ENCODE measurements around the gene OR13C2. TPM values are rescaled to one million over a fixed set of nuclear protein-coding genes. Genes with fewer than 3 reads are reported as not detected.

The OR13C2 gene
- total RNA-seq, 1 donor from 2014 or later, result not detected

GRCh38 chr9:104586496-104587180 is 18.8 kb downstream of the OR13C2 start:
- no peak for DNase-seq
- no peaks in the 10 kb centered on the region for H3K9me3 ChIP-seq
- H3K27me3 ChIP-seq, result no peaks in the 10 kb centered on the region
- H3K4me1 ChIP-seq, result no peaks in the 10 kb centered on the region
- no peak for ATAC-seq
- TF ChIP-seq, protein P1, sequence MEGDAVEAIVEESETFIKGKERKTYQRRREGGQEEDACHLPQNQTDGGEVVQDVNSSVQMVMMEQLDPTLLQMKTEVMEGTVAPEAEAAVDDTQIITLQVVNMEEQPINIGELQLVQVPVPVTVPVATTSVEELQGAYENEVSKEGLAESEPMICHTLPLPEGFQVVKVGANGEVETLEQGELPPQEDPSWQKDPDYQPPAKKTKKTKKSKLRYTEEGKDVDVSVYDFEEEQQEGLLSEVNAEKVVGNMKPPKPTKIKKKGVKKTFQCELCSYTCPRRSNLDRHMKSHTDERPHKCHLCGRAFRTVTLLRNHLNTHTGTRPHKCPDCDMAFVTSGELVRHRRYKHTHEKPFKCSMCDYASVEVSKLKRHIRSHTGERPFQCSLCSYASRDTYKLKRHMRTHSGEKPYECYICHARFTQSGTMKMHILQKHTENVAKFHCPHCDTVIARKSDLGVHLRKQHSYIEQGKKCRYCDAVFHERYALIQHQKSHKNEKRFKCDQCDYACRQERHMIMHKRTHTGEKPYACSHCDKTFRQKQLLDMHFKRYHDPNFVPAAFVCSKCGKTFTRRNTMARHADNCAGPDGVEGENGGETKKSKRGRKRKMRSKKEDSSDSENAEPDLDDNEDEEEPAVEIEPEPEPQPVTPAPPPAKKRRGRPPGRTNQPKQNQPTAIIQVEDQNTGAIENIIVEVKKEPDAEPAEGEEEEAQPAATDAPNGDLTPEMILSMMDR (IDR thresholded peaks at IDR 0.05), result no peak
- no peaks in the 10 kb centered on the region for H3K36me3 ChIP-seq
- H3K27ac ChIP-seq, result no peak overlapping the region
- H3K4me3 ChIP-seq, result no peak overlapping the region
- intact Hi-C loops (cut with DNase I), result no loop called here

DNA sequence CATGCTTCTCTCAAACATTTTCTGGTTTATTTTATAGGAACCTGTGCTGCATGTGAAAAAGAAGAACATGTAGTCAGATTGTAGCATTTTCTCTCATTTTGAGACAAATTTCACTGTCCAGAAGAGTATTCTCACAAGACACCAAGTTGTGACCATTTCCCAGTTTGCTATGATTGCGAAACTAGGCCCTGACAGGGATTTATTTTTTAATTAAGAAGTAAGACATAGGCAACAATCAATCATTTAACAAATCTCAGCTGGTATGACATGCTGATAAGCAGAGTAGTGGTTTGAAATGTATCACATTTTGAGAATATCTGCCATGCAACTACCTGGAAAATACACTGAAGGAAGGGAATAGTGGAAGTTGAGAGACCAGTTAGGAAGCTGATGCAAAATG is 24.9 kb downstream of the OR13C2 start:
- no peaks in the 10 kb centered on the region for H3K27me3 ChIP-seq
- TF ChIP-seq, protein P1 (IDR thresholded peaks at IDR 0.05), result no peak
- intact Hi-C loops (cut with DNase I), result no loop called here

DNA sequence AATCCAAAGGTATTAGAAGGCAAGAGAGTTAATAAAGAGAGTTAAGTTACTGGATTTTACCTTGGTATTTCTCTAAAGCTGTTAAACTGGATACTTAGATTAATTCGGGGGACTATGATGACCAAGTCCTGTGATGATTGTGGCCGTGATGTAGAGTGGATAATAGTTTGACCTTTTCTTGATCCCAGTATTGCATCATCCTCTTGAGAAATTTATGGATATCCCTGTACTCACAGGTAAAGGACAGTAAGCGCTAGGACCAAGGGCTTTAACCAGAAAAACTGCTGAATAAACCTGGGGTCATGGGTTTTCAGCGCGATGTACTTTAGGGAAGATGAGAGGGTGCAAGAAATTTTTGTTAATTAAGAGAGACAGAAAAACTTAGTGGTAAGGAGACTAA is 28.2 kb downstream of the OR13C2 start:
- TF ChIP-seq, protein P1 (IDR thresholded peaks at IDR 0.05), result no peak
- H3K27me3 ChIP-seq, result no peaks in the 10 kb centered on the region
- no peaks in the 10 kb centered on the region for H3K36me3 ChIP-seq
- intact Hi-C loops (cut with DNase I), result no loop called here
- H3K9me3 ChIP-seq, result no peaks in the 10 kb centered on the region
- H3K4me3 ChIP-seq, result no peak overlapping the region
- no peak overlapping the region for H3K27ac ChIP-seq
- DNase-seq (no peak), ATAC-seq (no peak)
- no peaks in the 10 kb centered on the region for H3K4me1 ChIP-seq

More for the DNA sequence above, 24.9 kb downstream of the OR13C2 start:
- Histone ChIP-seq H3K4me3 (no peak overlapping the region), H3K9me3 (no peaks in the 10 kb centered on the region), H3K27ac (no peak overlapping the region), H3K4me1 (no peaks in the 10 kb centered on the region), H3K36me3 (no peaks in the 10 kb centered on the region)
- DNase-seq (no peak), ATAC-seq (no peak)

DNA sequence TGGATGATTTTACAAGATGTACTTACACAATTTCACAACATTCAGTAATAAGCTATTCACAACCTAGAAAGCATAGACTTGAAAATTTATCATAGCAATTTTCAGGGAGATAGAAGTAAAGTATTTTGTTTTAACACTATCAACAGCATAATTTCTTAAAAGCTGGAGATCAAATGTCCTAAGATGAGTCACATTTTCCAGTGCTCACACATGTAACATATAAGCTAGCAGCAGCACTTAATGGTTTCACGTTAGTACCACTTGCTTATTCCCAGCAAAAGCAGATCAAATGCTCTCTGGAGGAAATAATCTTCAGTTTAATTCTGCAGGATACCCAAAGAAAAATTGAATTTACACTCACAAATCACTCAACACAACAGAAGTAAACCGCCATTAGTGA is 30.0 kb downstream of the OR13C2 start:
- no peaks in the 10 kb centered on the region for H3K27me3 ChIP-seq
- H3K4me1 ChIP-seq, result no peaks in the 10 kb centered on the region
- intact Hi-C loops (cut with DNase I), result no loop called here
- H3K27ac ChIP-seq, result no peak overlapping the region
- H3K9me3 ChIP-seq, result no peaks in the 10 kb centered on the region
- H3K4me3 ChIP-seq, result no peak overlapping the region
- ATAC-seq (no peak), DNase-seq (no peak)
- no peaks in the 10 kb centered on the region for H3K36me3 ChIP-seq
- TF ChIP-seq, protein P1 (IDR thresholded peaks at IDR 0.05), result no peak

- Histone ChIP-seq H3K36me3 (no peaks in the 10 kb centered on the region), H3K27ac (no peak overlapping the region), H3K27me3 (no peaks in the 10 kb centered on the region), H3K9me3 (no peaks in the 10 kb centered on the region), H3K4me1 (no peaks in the 10 kb centered on the region), H3K4me3 (no peak overlapping the region)
- ATAC-seq (no peak), DNase-seq (no peak)
- TF ChIP-seq, protein P1 (IDR thresholded peaks at IDR 0.05), result no peak
- intact Hi-C loops (cut with DNase I), result no loop called here
Observed at GRCh38 chr9:104572612-104573011, 32.8 kb downstream of the OR13C2 start.

GRCh38 chr9:104568868-104569267 is 36.6 kb downstream of the OR13C2 start, which contains the start of gene OR13C8:
Gene OR13C8 (plus strand): TSS chr9:104569168. CDS start chr9:104569168, 0 bp downstream.
- Histone ChIP-seq H3K27me3 (no peaks in the 10 kb centered on the region), H3K36me3 (no peaks in the 10 kb centered on the region), H3K4me1 (no peaks in the 10 kb centered on the region), H3K4me3 (no peak within 1 kb of the TSS), H3K9me3 (no peaks in the 10 kb centered on the region), H3K27ac (no peak within 1 kb of the TSS)
- DNase-seq, result no peak
- ATAC-seq, result no peak
- intact Hi-C loops (cut with DNase I), result no loop called here
- TF ChIP-seq, protein P1 (IDR thresholded peaks at IDR 0.05), result no peak
